SK-N-SH treated with all-trans-retinoic acid at 6 μM for 48 hours (cell line): ENCODE data around the gene CREB3L2.

ENCODE experiments used
- ATAC-seq: fragments of 200-7000 bp; cut with Tn5 transposase; 3 replicates; pipeline ENCODE4 v1.9.1; 2020; ENCODE audit warnings: mild to moderate bottlenecking, moderate library complexity
- ARNTL ChIP-seq: fragments of 450-650 bp; formaldehyde crosslinking; IDR thresholded peaks from 2 replicates; pipeline ENCODE4 v1.5.0; 2020; ENCODE audit warnings: low read depth, mild to moderate bottlenecking, moderate library complexity, borderline replicate concordance
- BACH2 ChIP-seq: fragments of 250-450 bp; sonication (Bioruptor Pico); IDR thresholded peaks from 2 replicates; pipeline ENCODE4 v1.9.0; 2021; ENCODE audit warnings: mild to moderate bottlenecking, borderline replicate concordance
- CSDC2 ChIP-seq: fragments of 250-450 bp; sonication (Bioruptor Pico); IDR thresholded peaks from 2 replicates; pipeline ENCODE4 v1.5.0; 2020; ENCODE audit warnings: mild to moderate bottlenecking, moderate library complexity
- CSRNP3 ChIP-seq: fragments of 250-450 bp; sonication (Bioruptor Pico); IDR thresholded peaks from 2 replicates; pipeline ENCODE4 v1.5.1; 2021; ENCODE audit warnings: mild to moderate bottlenecking, moderate library complexity
- ESRRG ChIP-seq: fragments of 250-450 bp; sonication (Bioruptor Pico); IDR thresholded peaks from 2 replicates; pipeline ENCODE4 v1.6.1; 2021; ENCODE audit warnings: mild to moderate bottlenecking
- GLIS3 ChIP-seq: fragments of 250-450 bp; sonication (Bioruptor Pico); IDR thresholded peaks from 2 replicates; pipeline ENCODE4 v1.5.0; 2020; ENCODE audit warnings: mild to moderate bottlenecking, moderate library complexity
- ISL1 ChIP-seq: fragments of 250-450 bp; sonication (Bioruptor Pico); IDR thresholded peaks from 2 replicates; pipeline ENCODE4 v2.1.2; 2022; ENCODE audit warnings: mild to moderate bottlenecking, moderate library complexity
- OSR1 ChIP-seq: fragments of 250-450 bp; sonication (Bioruptor Pico); IDR thresholded peaks from 2 replicates; pipeline ENCODE4 v1.8.0; 2022; ENCODE audit warnings: moderate library complexity, mild to moderate bottlenecking, inconsistent platforms
- PATZ1 ChIP-seq: fragments of 250-450 bp; sonication (Bioruptor Pico); IDR thresholded peaks from 2 replicates; pipeline ENCODE4 v1.8.0; 2020; ENCODE audit warnings: mild to moderate bottlenecking, moderate library complexity, borderline replicate concordance
- POU6F1 ChIP-seq: fragments of 250-450 bp; sonication (Bioruptor Pico); IDR thresholded peaks from 2 replicates; pipeline ENCODE4 v1.8.0; 2021; ENCODE audit warnings: low read depth, mild to moderate bottlenecking, moderate library complexity, borderline replicate concordance
- PPARA ChIP-seq: fragments of 250-450 bp; sonication (Bioruptor Pico); IDR thresholded peaks from 2 replicates; pipeline ENCODE4 v1.5.0; 2020; ENCODE audit warnings: mild to moderate bottlenecking, borderline replicate concordance
- RARB ChIP-seq: fragments of 250-450 bp; sonication (Bioruptor Pico); IDR thresholded peaks from 2 replicates; pipeline ENCODE4 v1.8.0; 2021; ENCODE audit warnings: mild to moderate bottlenecking, moderate library complexity
- SNAI2 ChIP-seq: fragments of 250-450 bp; sonication (Bioruptor Pico); IDR thresholded peaks from 2 replicates; pipeline ENCODE4 v1.5.0; 2020; ENCODE audit warnings: mild to moderate bottlenecking, moderate library complexity
- TCF4 ChIP-seq: fragments of 250-450 bp; sonication (Bioruptor Pico); IDR thresholded peaks from 2 replicates; pipeline ENCODE4 v1.8.0; 2021; ENCODE audit warnings: mild to moderate bottlenecking, moderate library complexity, borderline replicate concordance
- TOX ChIP-seq: fragments of 250-450 bp; sonication (Bioruptor Pico); IDR thresholded peaks from 2 replicates; pipeline ENCODE4 v1.8.0; 2021; ENCODE audit warnings: mild to moderate bottlenecking, moderate library complexity, borderline replicate concordance
- TSHZ2 ChIP-seq: fragments of 250-450 bp; sonication (Bioruptor Pico); IDR thresholded peaks from 2 replicates; pipeline ENCODE4 v1.5.0; 2020; ENCODE audit warnings: mild to moderate bottlenecking, moderate library complexity
- ZC3H10 ChIP-seq: fragments of 250-450 bp; sonication (Bioruptor Pico); IDR thresholded peaks from 2 replicates; pipeline ENCODE4 v1.5.1; 2021; ENCODE audit warnings: mild to moderate bottlenecking, moderate library complexity
- ZFP30 ChIP-seq: fragments of 450-650 bp; formaldehyde crosslinking; IDR thresholded peaks from 2 replicates; pipeline ENCODE4 v1.5.0; 2022; ENCODE audit warnings: mild to moderate bottlenecking, moderate library complexity
- ZNF565 ChIP-seq: fragments of 450-650 bp; formaldehyde crosslinking; conservative IDR thresholded peaks from 2 replicates; pipeline ENCODE4 v1.5.0; 2020; ENCODE audit warnings: low read depth, mild to moderate bottlenecking, moderate library complexity
- ZNF70 ChIP-seq: fragments of 450-650 bp; formaldehyde crosslinking; IDR thresholded peaks from 2 replicates; pipeline ENCODE4 v1.5.0; 2020; ENCODE audit warnings: mild to moderate bottlenecking, moderate library complexity
- ZNF8 ChIP-seq: fragments of 450-650 bp; formaldehyde crosslinking; IDR thresholded peaks from 2 replicates; pipeline ENCODE4 v1.5.0; 2020; ENCODE audit warnings: mild to moderate bottlenecking, moderate library complexity

CREB3L2 gene

GRCh38 chr7:137986252-137987017 is 15.5 kb downstream of the CREB3L2 start:
- TF ChIP-seq SNAI2 (CRISPR knock-in tag) (no peak), TCF4 (CRISPR knock-in tag) (no peak)
- ATAC-seq, result no peak

GRCh38 chr7:137985897-137986251 is 16.0 kb downstream of the CREB3L2 start:
- TF ChIP-seq PATZ1 (CRISPR knock-in tag) (no peak), ZFP30 (CRISPR knock-in tag) (no peak), BACH2 (CRISPR knock-in tag) (no peak), TOX (CRISPR knock-in tag) (no peak), PPARA (no peak), ISL1 (CRISPR knock-in tag) (no peak), ZC3H10 (CRISPR knock-in tag) (no peak), ZNF70 (no peak), POU6F1 (CRISPR knock-in tag) (no peak), CSRNP3 (no peak), TCF4 (CRISPR knock-in tag) (no peak), ZNF565 (CRISPR knock-in tag) (no peak), CSDC2 (CRISPR knock-in tag) (no peak), ARNTL (CRISPR knock-in tag) (no peak), OSR1 (CRISPR knock-in tag) (no peak), SNAI2 (CRISPR knock-in tag) (no peak), ESRRG (CRISPR knock-in tag) (no peak)
- no peak for ATAC-seq

GRCh38 chr7:137985253-137985896 is 16.5 kb downstream of the CREB3L2 start:
- ATAC-seq, result no peak
- TF ChIP-seq GLIS3 (CRISPR knock-in tag), result no peak

- ATAC-seq, result no peak
- TF ChIP-seq PPARA, result no peak
- TF ChIP-seq BACH2 (CRISPR knock-in tag), result no peak
- no peak for TF ChIP-seq SNAI2 (CRISPR knock-in tag)
- TF ChIP-seq ZNF70, result no peak
- no peak for TF ChIP-seq ZFP30 (CRISPR knock-in tag)
- TF ChIP-seq PATZ1 (CRISPR knock-in tag), result no peak
- TF ChIP-seq CSDC2 (CRISPR knock-in tag), result no peak
- no peak for TF ChIP-seq RARB (CRISPR knock-in tag)
- TF ChIP-seq POU6F1 (CRISPR knock-in tag), result no peak
- no peak for TF ChIP-seq ISL1 (CRISPR knock-in tag)
- no peak for TF ChIP-seq ZNF565 (CRISPR knock-in tag)
- no peak for TF ChIP-seq ZNF8 (CRISPR knock-in tag)
- TF ChIP-seq TSHZ2 (CRISPR knock-in tag), result no peak
- no peak for TF ChIP-seq TOX (CRISPR knock-in tag)
Measured at GRCh38 chr7:137984181-137985041, 17.5 kb downstream of the CREB3L2 start.
